ENCODE measurements around the gene ALDH3A1.
"Not testable (repeated sequence)": the region's sequence is repeated elsewhere in the genome, so short reads cannot be mapped to it uniquely, and the experiment has no call there.

ALDH3A1 gene

GRCh38 chr17:19747829-19748806 lies at the start of gene ALDH3A1:
Gene ALDH3A1, minus strand, starts transcription at chr17:19748298. Its CDS starts 3,169 bp downstream, at chr17:19745129.
- no peak for DNase-seq (ENCODE audit: low read depth)

GRCh38 chr17:19796457-19796856 lies 48.4 kb upstream of the ALDH3A1 start:
- DNase-seq (ENCODE audit: low read depth): no peak

GRCh38 chr17:19791918-19792550 lies 43.9 kb upstream of the ALDH3A1 start:
- no peak for DNase-seq (ENCODE audit: low read depth)

- no peak for DNase-seq (ENCODE audit: low read depth)
These were observed 39.7 kb upstream of the ALDH3A1 start for GRCh38 chr17:19787733-19788357.

- DNase-seq (ENCODE audit: low read depth): no peak
These were observed 37.8 kb upstream of the ALDH3A1 start for GRCh38 chr17:19785854-19786253.

GRCh38 chr17:19781488-19782458 lies 33.7 kb upstream of the ALDH3A1 start:
- no peak for DNase-seq (ENCODE audit: low read depth)

- no peak for DNase-seq (ENCODE audit: low read depth)
These were observed 32.7 kb upstream of the ALDH3A1 start for GRCh38 chr17:19780846-19781245.

GRCh38 chr17:19773534-19773933 lies 25.4 kb upstream of the ALDH3A1 start:
- no peak for DNase-seq (ENCODE audit: low read depth)

GRCh38 chr17:19771971-19772630 lies 24.0 kb upstream of the ALDH3A1 start:
- no peak for DNase-seq (ENCODE audit: low read depth)

GRCh38 chr17:19770985-19771735 lies 23.1 kb upstream of the ALDH3A1 start:
- DNase-seq (ENCODE audit: low read depth): no peak

- DNase-seq (ENCODE audit: low read depth): no peak
These were observed 22.0 kb upstream of the ALDH3A1 start for GRCh38 chr17:19769946-19770652.

GRCh38 chr17:19768046-19768782 lies 20.1 kb upstream of the ALDH3A1 start:
- DNase-seq (ENCODE audit: low read depth): no peak

- peak; percentile 59 for DNase-seq (ENCODE audit: low read depth)
These were observed 18.5 kb upstream of the ALDH3A1 start for GRCh38 chr17:19766421-19767270.

GRCh38 chr17:19766016-19766415 lies 17.9 kb upstream of the ALDH3A1 start:
- DNase-seq (ENCODE audit: low read depth): no peak

GRCh38 chr17:19763991-19764390 lies 15.9 kb upstream of the ALDH3A1 start:
- not testable (repeated sequence) for DNase-seq (ENCODE audit: low read depth)

- no peak for DNase-seq (ENCODE audit: low read depth)
These were observed 15.3 kb upstream of the ALDH3A1 start for GRCh38 chr17:19763416-19763815.

- peak; percentile 31 for DNase-seq (ENCODE audit: low read depth)
These were observed 14.4 kb upstream of the ALDH3A1 start for GRCh38 chr17:19762515-19762961.

GRCh38 chr17:19760746-19761145 lies 12.6 kb upstream of the ALDH3A1 start:
- no peak for DNase-seq (ENCODE audit: low read depth)

Data from stimulated activated CD8-positive, alpha-beta memory T cell treated with anti-CD3 and anti-CD28 coated beads, Interleukin-7, amount 100 ng/mL, for 24 hours (primary cell).